GM12878 (cell line): Measurements from ENCODE around the gene METAP1D.

Experiments
- BHLHE40 ChIP-seq, 2 experiments: fragments of 450-650 bp in 1 of 2; IDR thresholded peaks; 2 replicates each; pipeline ENCODE4 v1.6.1; 2011 to 2017; ENCODE audit warnings: low read depth in 2 of 2, borderline replicate concordance in 1 of 2, improper control_type of control experiment in 1 of 2, low read length in 1 of 2, mild to moderate bottlenecking in 1 of 2
- CTCF ChIP-seq, 3 experiments: IDR thresholded peaks in 2 of 3; conservative IDR thresholded peaks in 1 of 3; 2 replicates each; pipeline ENCODE4 v1.5.1; 2011; ENCODE audit warnings: low read depth in 3 of 3, low read length in 3 of 3, mild to moderate bottlenecking in 3 of 3, control low read depth in 2 of 3, moderate library complexity in 2 of 3, inconsistent platforms in 1 of 3, mixed read lengths in 1 of 3; ENCODE audit not compliant: control insufficient read depth in 2 of 3, insufficient read depth in 1 of 3; ENCODE audit errors: extremely low read depth in 1 of 3
- ETV6 ChIP-seq, 2 experiments: fragments of 450-650 bp in 1 of 2; IDR thresholded peaks in 1 of 2; conservative IDR thresholded peaks in 1 of 2; 2 replicates each; pipeline ENCODE4 v1.6.1; 2014; ENCODE audit warnings: antibody characterized with exemption in 1 of 2, borderline replicate concordance in 1 of 2, low read depth in 1 of 2, mild to moderate bottlenecking in 1 of 2, moderate library complexity in 1 of 2
- MEF2A ChIP-seq: IDR thresholded peaks from 2 replicates; pipeline ENCODE4 v1.6.1; 2011; ENCODE audit warnings: low read depth, mild to moderate bottlenecking, low read length, moderate library complexity; ENCODE audit not compliant: insufficient read depth
- NFXL1 ChIP-seq: fragments of 450-650 bp; IDR thresholded peaks from 2 replicates; pipeline ENCODE4 v1.6.1; 2017; ENCODE audit warnings: antibody characterized with exemption, mild to moderate bottlenecking, borderline replicate concordance
- NR2F1 ChIP-seq: fragments of 450-650 bp; conservative IDR thresholded peaks from 2 replicates; pipeline ENCODE4 v1.6.1; 2017; ENCODE audit warnings: mild to moderate bottlenecking
- POLR2A ChIP-seq: IDR thresholded peaks from 2 replicates; pipeline ENCODE4 v1.6.1; 2011; ENCODE audit warnings: low read depth, mild to moderate bottlenecking, low read length
- REST ChIP-seq: IDR thresholded peaks from 2 replicates; pipeline ENCODE4 v1.6.1; 2012; ENCODE audit warnings: mild to moderate bottlenecking, low read depth, low read length
- SREBF2 ChIP-seq: IDR thresholded peaks from 2 replicates; pipeline ENCODE4 v1.6.1; 2012; ENCODE audit warnings: mild to moderate bottlenecking, low read length
- TCF3 ChIP-seq: IDR thresholded peaks from 2 replicates; pipeline ENCODE4 v1.6.1; 2012; ENCODE audit warnings: low read depth, mild to moderate bottlenecking, low read length, borderline replicate concordance; ENCODE audit not compliant: insufficient read depth
- ZNF274 ChIP-seq: IDR thresholded peaks from one replicate; pipeline ENCODE4 v1.8.0; 2011; ENCODE audit not compliant: insufficient read length, insufficient read depth
- TF ChIP-seq, protein P1 (sequence below): IDR thresholded peaks from 2 replicates; pipeline ENCODE4 v1.6.1; 2011; ENCODE audit warnings: low read depth, low read length, improper control_type of control experiment, borderline replicate concordance

DNA sequence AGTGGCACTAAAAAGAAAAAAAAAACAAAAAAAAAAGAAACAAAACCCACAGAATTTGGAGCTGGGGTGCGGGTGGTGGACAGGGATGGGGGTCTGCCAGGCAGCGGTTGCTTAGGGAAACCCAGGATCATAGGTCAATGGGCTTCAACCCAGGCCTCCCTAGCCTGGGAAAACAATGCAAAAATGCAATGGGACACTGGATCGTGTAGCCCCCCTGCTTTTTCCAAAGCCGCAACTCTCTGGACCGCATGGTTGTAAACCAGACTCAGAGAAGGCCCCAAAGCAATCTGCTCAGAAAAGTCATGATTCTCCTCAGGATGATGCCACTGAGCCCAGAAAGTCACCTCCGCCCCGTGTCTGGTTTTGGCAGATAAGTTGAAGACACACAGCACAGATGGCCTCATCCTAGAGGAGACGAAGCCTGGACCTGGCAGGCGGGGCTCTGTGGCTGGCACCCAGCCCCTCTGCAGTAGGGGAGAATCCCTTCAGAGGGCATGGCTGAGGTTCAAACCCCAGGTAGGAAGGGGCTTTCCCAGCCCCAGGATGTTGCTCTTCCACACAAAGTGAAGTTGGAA is 97.9 kb downstream of the METAP1D start:
- TF ChIP-seq CTCF (IDR thresholded peaks at IDR 0.05 in 2 of 3, conservative IDR thresholded peaks at IDR 0.05 in 1 of 3; ENCODE audit: control insufficient read depth in 2 of 3, extremely low read depth in 1 of 3, insufficient read depth in 1 of 3, low read depth in 3 of 3, low read length in 3 of 3) = no peak
- TF ChIP-seq ZNF274 = no peak
- no peak for TF ChIP-seq POLR2A
- TF ChIP-seq ETV6 (conservative IDR thresholded peaks at IDR 0.05 in 1 of 2, IDR thresholded peaks at IDR 0.05 in 1 of 2; ENCODE audit: borderline replicate concordance in 1 of 2, low read depth in 1 of 2) = no peak
- TF ChIP-seq, protein P1, sequence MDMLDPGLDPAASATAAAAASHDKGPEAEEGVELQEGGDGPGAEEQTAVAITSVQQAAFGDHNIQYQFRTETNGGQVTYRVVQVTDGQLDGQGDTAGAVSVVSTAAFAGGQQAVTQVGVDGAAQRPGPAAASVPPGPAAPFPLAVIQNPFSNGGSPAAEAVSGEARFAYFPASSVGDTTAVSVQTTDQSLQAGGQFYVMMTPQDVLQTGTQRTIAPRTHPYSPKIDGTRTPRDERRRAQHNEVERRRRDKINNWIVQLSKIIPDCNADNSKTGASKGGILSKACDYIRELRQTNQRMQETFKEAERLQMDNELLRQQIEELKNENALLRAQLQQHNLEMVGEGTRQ = no peak
- no peak for TF ChIP-seq NFXL1
- TF ChIP-seq NR2F1 = no peak
- no peak for TF ChIP-seq REST
- no peak for TF ChIP-seq MEF2A
- no peak for TF ChIP-seq SREBF2
- TF ChIP-seq TCF3 = no peak
- no peak for TF ChIP-seq BHLHE40 (IDR thresholded peaks at IDR 0.05; ENCODE audit: borderline replicate concordance in 1 of 2, low read depth in 2 of 2, low read length in 1 of 2)
